Measurements from ENCODE around the gene TM7SF2.

DNA sequence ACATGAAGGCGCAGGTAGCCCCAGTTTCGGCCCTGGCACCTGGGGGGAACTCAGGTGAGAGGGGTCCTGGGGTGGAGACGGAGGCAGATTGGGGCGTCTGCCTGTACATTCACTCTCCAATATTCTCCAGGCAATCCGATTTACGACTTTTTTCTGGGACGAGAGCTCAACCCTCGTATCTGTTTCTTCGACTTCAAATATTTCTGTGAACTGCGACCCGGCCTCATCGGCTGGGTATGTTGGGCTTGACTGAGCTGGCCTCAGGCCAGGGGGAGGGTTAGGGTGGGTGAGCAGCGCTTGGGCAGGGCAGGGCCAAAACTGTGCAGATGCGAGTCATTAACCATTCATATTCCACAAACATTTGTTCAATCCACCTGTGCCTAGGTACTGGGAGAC is 1.7 kb downstream of the TM7SF2 start:
- TF ChIP-seq, protein P1, sequence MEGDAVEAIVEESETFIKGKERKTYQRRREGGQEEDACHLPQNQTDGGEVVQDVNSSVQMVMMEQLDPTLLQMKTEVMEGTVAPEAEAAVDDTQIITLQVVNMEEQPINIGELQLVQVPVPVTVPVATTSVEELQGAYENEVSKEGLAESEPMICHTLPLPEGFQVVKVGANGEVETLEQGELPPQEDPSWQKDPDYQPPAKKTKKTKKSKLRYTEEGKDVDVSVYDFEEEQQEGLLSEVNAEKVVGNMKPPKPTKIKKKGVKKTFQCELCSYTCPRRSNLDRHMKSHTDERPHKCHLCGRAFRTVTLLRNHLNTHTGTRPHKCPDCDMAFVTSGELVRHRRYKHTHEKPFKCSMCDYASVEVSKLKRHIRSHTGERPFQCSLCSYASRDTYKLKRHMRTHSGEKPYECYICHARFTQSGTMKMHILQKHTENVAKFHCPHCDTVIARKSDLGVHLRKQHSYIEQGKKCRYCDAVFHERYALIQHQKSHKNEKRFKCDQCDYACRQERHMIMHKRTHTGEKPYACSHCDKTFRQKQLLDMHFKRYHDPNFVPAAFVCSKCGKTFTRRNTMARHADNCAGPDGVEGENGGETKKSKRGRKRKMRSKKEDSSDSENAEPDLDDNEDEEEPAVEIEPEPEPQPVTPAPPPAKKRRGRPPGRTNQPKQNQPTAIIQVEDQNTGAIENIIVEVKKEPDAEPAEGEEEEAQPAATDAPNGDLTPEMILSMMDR (IDR thresholded peaks at IDR 0.05), result no peak
- TF ChIP-seq POLR2A (IDR thresholded peaks at IDR 0.05), result no peak
